ENCODE data around the gene TBC1D4. TPM values are rescaled to one million over a fixed set of nuclear protein-coding genes. Genes with fewer than 3 reads are reported as not detected.

TBC1D4 gene
- total RNA-seq, 4 donors from 2014 or later = 20.2 to 74.7 (median 30.9) TPM

- Histone ChIP-seq H3K27me3 (no peaks in the 10 kb centered on the region), H3K36me3 (no peaks in the 10 kb centered on the region), H3K9me3 (no peaks in the 10 kb centered on the region), H3K4me1 (no peaks in the 10 kb centered on the region), H3K27ac (no peak overlapping the region), H3K4me3 (no peak overlapping the region)
- intact Hi-C loops (cut with DNase I; ENCODE audit: low total_unique reads) = no loop called here
- no peak for TF ChIP-seq CTCF (IDR thresholded peaks at IDR 0.05)
- TF ChIP-seq POLR2A (IDR thresholded peaks at IDR 0.05) = no peak
- DNase-seq = no peak
Measured at GRCh38 chr13:75330770-75331169, 151.2 kb downstream of the TBC1D4 start.

GRCh38 chr13:75329723-75330122, 152.2 kb downstream of the TBC1D4 start:
- Histone ChIP-seq H3K9me3 (no peaks in the 10 kb centered on the region), H3K4me3 (no peak overlapping the region), H3K4me1 (no peaks in the 10 kb centered on the region), H3K27me3 (no peaks in the 10 kb centered on the region), H3K27ac (no peak overlapping the region), H3K36me3 (no peaks in the 10 kb centered on the region)
- intact Hi-C loops (cut with DNase I; ENCODE audit: low total_unique reads) = no loop called here
- TF ChIP-seq CTCF (IDR thresholded peaks at IDR 0.05) (no peak), POLR2A (IDR thresholded peaks at IDR 0.05) (no peak)
- no peak for DNase-seq

GRCh38 chr13:75329097-75329496, 152.9 kb downstream of the TBC1D4 start:
- Histone ChIP-seq H3K27ac (no peak overlapping the region), H3K9me3 (no peaks in the 10 kb centered on the region), H3K4me1 (no peaks in the 10 kb centered on the region), H3K27me3 (no peaks in the 10 kb centered on the region), H3K4me3 (no peak overlapping the region), H3K36me3 (no peaks in the 10 kb centered on the region)
- DNase-seq = no peak
- TF ChIP-seq POLR2A (IDR thresholded peaks at IDR 0.05) = no peak
- no peak for TF ChIP-seq CTCF (IDR thresholded peaks at IDR 0.05)
- intact Hi-C loops (cut with DNase I; ENCODE audit: low total_unique reads) = no loop called here

GRCh38 chr13:75327135-75327510, 154.8 kb downstream of the TBC1D4 start:
- Histone ChIP-seq H3K4me1 (no peaks in the 10 kb centered on the region), H3K9me3 (no peaks in the 10 kb centered on the region), H3K27ac (peak overlapping the region in 1 of 2 donors; percentile 29), H3K4me3 (no peak overlapping the region), H3K36me3 (no peaks in the 10 kb centered on the region), H3K27me3 (no peaks in the 10 kb centered on the region)
- DNase-seq = no peak
- TF ChIP-seq CTCF (IDR thresholded peaks at IDR 0.05) (no peak), POLR2A (IDR thresholded peaks at IDR 0.05) (no peak)
- intact Hi-C loops (cut with DNase I; ENCODE audit: low total_unique reads) = no loop called here

- DNase-seq = no peak
- no peak overlapping the region for H3K4me3 ChIP-seq
- H3K9me3 ChIP-seq = no peaks in the 10 kb centered on the region
- H3K4me1 ChIP-seq = no peaks in the 10 kb centered on the region
- no peaks in the 10 kb centered on the region for H3K36me3 ChIP-seq
- intact Hi-C loops (cut with DNase I; ENCODE audit: low total_unique reads) = no loop called here
- no peaks in the 10 kb centered on the region for H3K27me3 ChIP-seq
- peak overlapping the region in 1 of 2 donors; percentile 50 for H3K27ac ChIP-seq
- TF ChIP-seq POLR2A (IDR thresholded peaks at IDR 0.05) = no peak
Measured at GRCh38 chr13:75326173-75327134, 155.5 kb downstream of the TBC1D4 start.

Data from uterus (tissue), 4 donors.